Left kidney (tissue), 2 donors: ENCODE measurements around the gene RIPOR3. TPM values are rescaled to one million over a fixed set of nuclear protein-coding genes. Genes with fewer than 3 reads are reported as not detected.
"Not testable (repeated sequence)": the region's sequence is repeated elsewhere in the genome, so short reads cannot be mapped to it uniquely, and the experiment has no call there.

ENCODE experiments used
- DNase-seq: peaks from one replicate; pipeline ENCODE4 v3.0.0-alpha.2; 2013
- polyA plus RNA-seq: library from polyadenylated mRNA; unstranded; fragments of 120-200 nt; gene quantifications from one replicate; pipeline ENCODE4 v1.2.1, GENCODE V29; 2013; ENCODE audit not compliant: insufficient read length

RIPOR3 gene
- polyA plus RNA-seq, 1 donor: 8.0 TPM

- no peak for DNase-seq
Observed at GRCh38 chr20:50680105-50680960, 11.0 kb downstream of the RIPOR3 start.

GRCh38 chr20:50679753-50680104 lies 11.6 kb downstream of the RIPOR3 start:
- DNase-seq: no peak

DNA sequence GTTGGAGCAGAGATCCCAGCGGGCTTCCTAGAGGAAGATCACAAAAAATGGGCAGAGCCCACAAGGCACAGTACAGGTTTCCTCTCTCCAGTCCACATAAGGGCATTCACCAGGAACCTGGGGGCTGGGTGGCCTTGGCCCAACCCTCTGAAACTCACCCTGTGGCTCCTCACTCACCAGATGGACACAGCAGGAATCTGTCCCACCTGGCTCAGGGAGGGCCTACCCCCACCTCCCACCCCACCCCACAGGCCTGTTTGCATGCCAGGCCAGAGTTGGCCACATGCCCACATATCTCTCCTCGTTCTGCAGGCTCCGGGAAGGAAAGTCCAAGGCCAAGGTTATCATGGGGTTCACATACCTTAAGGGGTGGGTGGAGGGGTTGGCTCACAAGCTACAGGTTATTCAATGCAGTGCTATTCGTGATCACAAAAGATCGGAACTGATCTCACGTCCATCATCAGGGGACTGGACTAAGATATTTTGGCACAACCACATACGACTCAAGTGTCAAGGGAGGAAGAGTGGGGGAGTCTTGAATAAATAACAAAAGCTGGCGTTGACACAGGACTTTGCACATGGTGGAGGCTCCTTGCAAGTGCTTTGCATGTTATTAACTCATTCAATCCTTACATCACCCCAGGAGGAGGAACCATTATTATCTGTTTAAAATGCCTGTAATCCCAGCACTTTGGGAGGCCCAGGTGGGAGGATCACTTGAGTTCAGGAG lies 13.0 kb downstream of the RIPOR3 start:
- no peak for DNase-seq

GRCh38 chr20:50676858-50677257 lies 14.5 kb downstream of the RIPOR3 start:
- no peak for DNase-seq

GRCh38 chr20:50676377-50676731 lies 15.0 kb downstream of the RIPOR3 start:
- not testable (repeated sequence) for DNase-seq

DNA sequence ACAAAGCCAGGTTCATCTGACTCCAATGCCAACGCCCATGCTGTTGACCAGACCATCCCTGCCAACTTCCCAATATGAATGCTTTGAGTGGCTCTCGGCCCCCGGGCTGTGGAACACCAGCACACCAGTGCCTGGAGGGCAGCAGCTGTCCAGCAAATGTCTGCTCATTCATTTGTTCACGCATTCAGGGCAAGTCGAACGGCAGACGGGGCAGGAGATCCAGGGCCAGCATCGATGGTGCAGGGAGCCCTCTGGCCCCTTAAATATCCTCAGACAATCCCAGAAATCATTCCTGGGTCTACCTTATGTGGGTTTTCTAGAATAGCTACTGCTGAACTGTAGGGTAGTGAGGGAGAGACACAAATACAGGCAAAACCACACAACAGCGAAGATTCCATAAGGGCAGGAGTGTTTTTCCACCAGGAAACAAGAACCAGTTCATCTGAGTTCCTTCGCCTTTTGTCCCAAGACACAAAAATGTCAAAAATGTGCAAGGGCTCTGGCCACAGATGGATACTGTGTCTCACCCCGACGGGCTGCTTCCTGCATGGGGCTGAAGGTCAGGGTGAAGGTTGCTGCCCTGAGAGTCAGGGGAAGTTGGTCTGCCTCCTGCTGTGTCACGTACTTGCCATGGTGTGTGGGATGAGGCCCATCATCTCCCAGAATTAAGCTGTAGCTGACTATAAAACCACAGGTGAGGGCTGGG lies 15.5 kb downstream of the RIPOR3 start:
- DNase-seq: no peak

GRCh38 chr20:50674138-50674825 lies 17.1 kb downstream of the RIPOR3 start:
- DNase-seq: no peak

DNA sequence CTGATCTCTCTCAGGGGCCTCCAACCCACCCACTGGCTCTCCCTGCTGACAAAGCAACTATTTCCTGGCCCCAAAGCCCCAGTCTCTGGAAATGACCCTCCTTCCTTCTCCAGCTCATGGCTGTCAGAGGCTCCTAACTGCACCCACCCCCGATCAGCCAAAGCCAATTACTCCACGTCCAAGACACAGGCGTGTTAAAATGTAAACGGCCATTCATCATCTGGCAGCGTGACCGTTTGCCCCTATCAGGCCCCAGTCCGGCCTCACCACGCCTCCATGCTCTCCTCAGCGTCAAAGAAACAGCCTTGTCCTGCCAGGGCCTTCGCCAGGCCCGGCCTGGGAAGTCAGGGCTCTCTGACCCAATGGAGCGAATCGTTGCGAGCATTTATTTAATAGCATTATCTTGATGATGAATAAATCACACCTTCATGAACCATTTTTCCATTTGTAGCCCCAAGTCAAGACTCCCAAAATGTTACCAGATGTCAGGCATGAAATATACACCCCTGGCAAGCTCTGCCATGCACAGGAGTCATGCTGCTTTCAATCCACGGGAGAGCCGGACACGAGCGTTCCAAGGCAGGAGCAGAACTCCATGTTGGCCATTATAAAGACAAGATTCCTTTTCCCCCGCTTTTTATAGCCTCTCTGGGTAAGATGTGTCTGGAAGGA lies 17.7 kb downstream of the RIPOR3 start:
- DNase-seq: peak; percentile 76

DNA sequence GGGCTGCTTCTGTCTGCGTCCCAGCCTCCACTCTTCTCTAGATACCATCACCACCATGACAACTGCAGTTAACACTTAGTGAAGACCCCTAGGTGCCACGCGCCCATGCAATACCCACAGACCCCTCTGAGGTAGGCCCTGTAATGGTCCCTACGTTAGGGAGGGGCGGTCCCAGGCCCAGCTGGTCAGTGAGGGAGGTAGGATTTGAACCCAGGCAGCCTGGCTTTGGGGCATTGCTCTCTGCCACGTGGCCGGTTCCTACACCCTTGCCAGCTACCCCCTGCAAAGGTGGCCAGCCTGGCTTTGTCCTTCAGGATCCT lies 18.2 kb downstream of the RIPOR3 start:
- DNase-seq: no peak

GRCh38 chr20:50672400-50673145 lies 18.8 kb downstream of the RIPOR3 start:
- DNase-seq: no peak

DNA sequence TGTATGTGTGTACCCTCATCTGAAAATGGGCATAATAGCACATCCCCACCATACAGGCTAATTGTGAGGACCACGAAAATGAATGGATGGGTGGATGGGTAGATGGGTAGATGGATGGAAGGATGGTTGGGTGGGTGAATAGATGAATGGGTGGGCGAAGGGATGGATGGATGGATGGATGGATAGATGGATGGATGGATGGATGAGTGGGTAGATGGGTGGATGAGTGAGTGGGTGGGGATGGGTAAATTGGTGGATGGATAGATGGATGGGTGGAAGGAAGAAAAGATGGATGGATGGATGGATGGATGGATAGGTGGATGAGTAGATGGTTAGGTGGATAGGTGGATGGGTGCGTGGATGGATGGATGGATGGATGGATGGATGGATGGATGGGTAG lies 19.7 kb downstream of the RIPOR3 start:
- DNase-seq: no peak

- not testable (repeated sequence) for DNase-seq
Observed at GRCh38 chr20:50671010-50671409, 20.3 kb downstream of the RIPOR3 start.

GRCh38 chr20:50670126-50670862 lies 21.0 kb downstream of the RIPOR3 start:
- DNase-seq: no peak

DNA sequence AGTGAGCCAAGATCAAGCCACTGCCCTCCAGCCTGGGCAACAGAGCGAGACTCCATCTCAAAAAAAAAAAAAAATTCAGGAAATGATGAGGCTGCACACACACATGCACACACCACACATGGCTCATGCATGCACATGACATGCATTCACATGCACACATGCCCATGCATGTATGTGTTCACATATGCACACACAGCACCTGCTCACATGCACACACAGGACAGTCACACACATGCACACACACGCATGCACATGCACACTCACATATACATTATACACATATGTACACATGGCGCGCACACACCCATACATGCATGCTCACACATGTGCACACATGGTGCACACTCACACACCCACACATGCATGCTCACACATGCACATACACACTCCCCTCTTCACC lies 22.5 kb downstream of the RIPOR3 start:
- DNase-seq: no peak

DNA sequence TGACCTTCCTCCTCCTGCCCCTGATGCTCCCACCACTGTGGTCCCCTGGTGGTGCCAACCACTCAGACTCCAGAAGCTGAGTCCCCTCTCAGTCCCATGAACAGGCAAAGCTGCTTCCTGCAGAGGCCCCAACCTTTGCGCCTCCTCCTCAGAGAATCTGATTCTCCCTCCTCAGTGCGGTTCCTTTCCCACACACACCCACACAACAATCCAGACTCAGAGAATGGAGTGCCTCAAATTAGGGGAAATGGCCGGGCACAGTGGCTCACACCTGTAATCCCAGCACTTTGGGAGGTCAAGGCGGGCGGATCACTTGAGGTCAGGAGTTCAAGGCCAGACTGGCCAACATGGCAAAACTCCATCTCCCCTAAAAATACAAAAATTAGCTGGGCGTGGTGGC lies 23.0 kb downstream of the RIPOR3 start:
- DNase-seq: no peak

- no peak for DNase-seq
Observed at GRCh38 chr20:50666709-50667298, 24.5 kb downstream of the RIPOR3 start.

DNA sequence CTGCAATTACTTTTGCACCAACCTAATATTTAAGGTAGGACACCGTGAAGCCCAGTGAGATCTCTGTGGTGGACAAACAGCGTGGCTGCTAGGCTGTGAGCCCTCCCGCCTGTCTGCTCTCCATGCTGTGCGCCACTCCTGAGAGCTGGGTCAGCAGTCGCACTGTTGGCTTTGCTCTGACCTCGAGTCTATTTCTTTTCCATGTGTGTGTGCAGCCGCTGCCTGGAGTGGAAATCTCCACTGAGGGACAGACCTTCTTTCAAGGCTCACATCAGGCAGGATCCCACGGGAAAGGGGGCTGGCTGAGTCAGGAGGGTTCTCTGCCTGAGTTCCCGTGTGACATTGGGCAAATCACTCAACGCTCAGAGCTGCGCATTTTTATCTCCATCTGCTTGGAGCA lies 27.1 kb downstream of the RIPOR3 start:
- no peak for DNase-seq

DNA sequence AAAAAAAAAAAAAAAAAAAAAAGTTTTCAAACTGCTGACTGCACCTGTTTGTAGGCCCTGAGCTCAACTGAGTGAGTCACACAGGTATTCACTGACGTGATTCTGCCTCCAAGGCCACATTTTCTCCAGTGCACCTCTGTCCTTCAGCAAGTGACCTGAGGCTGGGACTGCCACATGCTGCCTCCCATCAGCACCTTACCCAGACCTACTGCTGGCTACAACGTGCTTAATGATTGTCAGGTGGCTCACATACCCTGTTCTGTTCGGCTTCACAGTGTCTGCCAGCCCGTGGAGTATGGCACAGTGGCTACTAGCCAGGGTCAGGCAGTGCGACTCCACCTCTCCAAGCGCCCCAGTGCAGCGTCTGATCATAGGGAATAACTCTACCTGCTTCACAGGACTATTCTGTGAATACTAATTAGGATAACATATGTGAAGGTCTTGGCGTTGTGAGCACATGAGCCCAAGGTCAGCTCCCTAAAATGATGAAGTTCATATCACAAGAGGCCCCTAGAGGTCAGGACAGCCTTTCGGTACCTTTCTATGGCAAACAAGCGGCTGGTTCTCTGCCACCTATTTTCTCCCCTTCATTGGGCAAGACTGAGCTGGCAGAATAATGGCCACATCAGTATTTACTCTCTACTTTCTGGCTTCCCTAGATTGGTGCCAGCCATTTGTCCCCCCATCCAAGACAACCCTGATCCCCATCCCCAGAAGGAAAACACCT lies 28.1 kb downstream of the RIPOR3 start:
- no peak for DNase-seq

DNA sequence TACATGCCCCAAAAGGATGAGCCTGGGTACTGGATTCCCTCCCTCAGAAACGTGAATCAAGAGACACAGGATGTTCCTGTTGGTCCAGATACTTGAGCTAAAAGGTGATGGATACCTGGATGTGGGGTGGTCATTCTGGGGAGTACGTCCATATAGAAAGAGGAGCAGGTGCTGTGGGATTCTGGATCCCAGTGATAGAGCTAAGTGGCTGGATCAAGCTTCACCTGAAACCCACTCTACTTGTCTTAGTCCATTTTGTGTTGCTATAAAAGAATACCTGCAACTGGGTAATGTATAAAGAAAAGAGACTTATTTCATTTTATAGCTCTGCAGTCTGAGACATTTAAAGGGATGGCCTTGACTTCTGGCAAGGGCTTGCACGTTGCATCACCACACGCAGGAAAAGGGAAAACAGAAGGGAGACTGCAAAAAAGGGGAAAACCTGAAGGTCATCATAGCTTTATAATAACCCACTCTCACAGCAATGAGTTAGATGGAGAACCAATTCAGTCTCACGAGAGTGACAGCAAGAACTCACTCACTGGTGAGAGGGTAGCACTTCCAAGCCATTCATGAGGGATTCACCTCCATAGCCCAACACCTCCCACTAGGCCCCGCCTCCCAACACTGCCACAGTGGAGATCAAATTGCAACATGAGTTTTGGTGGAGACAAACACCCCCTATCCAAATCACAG lies 31.2 kb downstream of the RIPOR3 start:
- no peak for DNase-seq
